Transverse colon (tissue), 4 donors: ENCODE results near the gene NOL11. TPM values are rescaled to one million over a fixed set of nuclear protein-coding genes. Genes with fewer than 3 reads are reported as not detected.
"Not testable (repeated sequence)": the region's sequence is repeated elsewhere in the genome, so short reads cannot be mapped to it uniquely, and the experiment has no call there.

Source experiments
- DNase-seq: peaks from one replicate; pipeline ENCODE4 v3.0.0-alpha.2; 2019
- H3K27ac ChIP-seq, 4 donors: fragments of 200-600 bp; sonication (generic); 2 replicates each; pipeline ENCODE4 v1.5.1; 2016 to 2018; ENCODE audit warnings: inconsistent platforms in 4 of 4
- H3K27me3 ChIP-seq: fragments of 200-600 bp; sonication (generic); 2 replicates; pipeline ENCODE4 v1.5.1; 2017; ENCODE audit warnings: inconsistent platforms
- H3K36me3 ChIP-seq, 4 donors: fragments of 200-600 bp; sonication (generic); 2 replicates each; pipeline ENCODE4 v1.5.1; 2017 to 2019; ENCODE audit warnings: inconsistent platforms in 4 of 4
- H3K4me1 ChIP-seq, 4 donors: fragments of 200-600 bp; sonication (generic); 2 replicates each; pipeline ENCODE4 v1.5.1; 2017 to 2020; ENCODE audit warnings: inconsistent platforms in 4 of 4
- H3K4me3 ChIP-seq, 4 donors: fragments of 200-600 bp; sonication (generic); 1 replicate in 1 of 4; 2 replicates in 3 of 4; pipeline versions ENCODE4 v1.5.1 to v1.6.1; 2017 to 2019; ENCODE audit warnings: inconsistent platforms in 4 of 4
- H3K9me3 ChIP-seq, 2 donors: fragments of 200-600 bp; sonication (generic); 2 replicates each; pipeline ENCODE4 v1.5.1; 2017 to 2019; ENCODE audit warnings: inconsistent platforms in 2 of 2
- CTCF ChIP-seq, 5 experiments: fragments of 200-600 bp in 3 of 5; fragments of 450-650 bp in 2 of 5; sonication (generic) in 3 of 5; IDR thresholded peaks; 1 replicate in 2 of 5; 2 replicates in 3 of 5; pipeline ENCODE4 v1.5.1; 2016 to 2017; ENCODE audit warnings: antibody characterized with exemption in 5 of 5, inconsistent platforms in 3 of 5, mild to moderate bottlenecking in 2 of 5, moderate library complexity in 1 of 5
- EP300 ChIP-seq: sonication (generic); formaldehyde crosslinking; IDR thresholded peaks from one replicate; pipeline ENCODE4 v1.6.1; 2017; ENCODE audit warnings: antibody characterized with exemption, low read depth
- POLR2A ChIP-seq: fragments of 450-650 bp; IDR thresholded peaks from one replicate; pipeline ENCODE4 v1.6.1; 2016; ENCODE audit warnings: antibody characterized with exemption, mild to moderate bottlenecking, moderate library complexity
- POLR2AphosphoS5 ChIP-seq, 3 donors: sonication (generic); formaldehyde crosslinking; IDR thresholded peaks; one replicate each; pipeline ENCODE4 v1.6.1; 2016; ENCODE audit warnings: antibody characterized with exemption in 3 of 3
- WGBS, 2 donors: methylation state at CpG; one replicate each; pipeline ENCODE4 v1.1.5; 2018; ENCODE audit warnings: low coverage in 1 of 2; 5-methylcytosine and 5-hydroxymethylcytosine counted together
- in situ Hi-C, 4 donors: fragments of 200-750 bp; cut with MboI; loops; one replicate each; pipeline versions ENCODE4 v1.15.0 to v1.15.1; 2017; ENCODE audit warnings: low sequenced_read_pairs in 3 of 4, low pct_ligation_motif_present in 1 of 4, low pct_unique_long_range_greater_than_20kb in 1 of 4
- intact Hi-C: fragments of 100-400 bp; cut with DNase I; formaldehyde crosslinking; loops from one replicate; pipeline ENCODE4 v1.15.1; 2023; ENCODE audit warnings: low total_unique reads
- total RNA-seq, 4 donors: library from RNA; depleted of rRNA; stranded (reverse); fragments of >200 nt; gene quantifications; one replicate each; pipeline ENCODE4 v1.1.0, GENCODE V29; 2016

Gene NOL11
- total RNA-seq, 4 donors from 2014 or later: 7.1 to 44.0 (median 27.1) TPM

- 52 to 57% methylated on average over 7 to 14 of the region's 14 CpGs for WGBS, 2 donors
- DNase-seq: peak; percentile 70
Measured at GRCh38 chr17:67746704-67747571, 29.2 kb downstream of the NOL11 start.

GRCh38 chr17:67747681-67748235, 30.0 kb downstream of the NOL11 start:
- Histone ChIP-seq H3K27me3 (no peaks in the 10 kb centered on the region), H3K9me3 (no peaks in the 10 kb centered on the region), H3K4me1 (peaks cover 0 to 21% (median 12%) of the 10 kb centered on the region in 4 donors), H3K4me3 (no peak overlapping the region), H3K27ac (peak overlapping the region in 2 of 4 donors; percentile 15 to 17), H3K36me3 (peaks cover 0 to 15% (median 6%) of the 10 kb centered on the region in 4 donors)
- in situ Hi-C loops: no loop called here
- intact Hi-C loops: no loop called here
- TF ChIP-seq EP300: no peak
- no peak for TF ChIP-seq POLR2A
- no peak for DNase-seq
- WGBS, 2 donors: 64 to 75% methylated on average over 2 of the region's 2 CpGs

More at GRCh38 chr17:67746704-67747571, 29.2 kb downstream of the NOL11 start:
- no peaks in the 10 kb centered on the region for H3K27me3 ChIP-seq
- peaks cover 0 to 19% (median 6%) of the 10 kb centered on the region in 4 donors for H3K36me3 ChIP-seq
- H3K9me3 ChIP-seq: no peaks in the 10 kb centered on the region
- intact Hi-C loops: no loop called here
- TF ChIP-seq POLR2AphosphoS5 (IDR thresholded peaks at IDR 0.05): no peak
- no peak for TF ChIP-seq CTCF (IDR thresholded peaks at IDR 0.05)
- no peak for TF ChIP-seq POLR2A
- no peak for TF ChIP-seq EP300
- in situ Hi-C loops: no loop called here
- H3K27ac ChIP-seq: peak overlapping the region; percentile 22 to 70 (median 64)
- no peak overlapping the region for H3K4me3 ChIP-seq
- H3K4me1 ChIP-seq: peaks cover 0 to 21% (median 12%) of the 10 kb centered on the region in 4 donors

GRCh38 chr17:67750067-67750466, 32.3 kb downstream of the NOL11 start:
- intact Hi-C loops (no loop called here), in situ Hi-C loops (no loop called here)
- H3K9me3 ChIP-seq: no peaks in the 10 kb centered on the region
- no peak for DNase-seq
- H3K4me1 ChIP-seq: peaks cover 0 to 21% (median 12%) of the 10 kb centered on the region in 4 donors
- 78 to 93% methylated on average over 3 to 4 of the region's 4 CpGs for WGBS, 2 donors
- H3K27me3 ChIP-seq: no peaks in the 10 kb centered on the region
- TF ChIP-seq EP300: no peak
- TF ChIP-seq CTCF (IDR thresholded peaks at IDR 0.05): no peak
- no peak for TF ChIP-seq POLR2AphosphoS5 (IDR thresholded peaks at IDR 0.05)
- no peak for TF ChIP-seq POLR2A
- no peak overlapping the region for H3K4me3 ChIP-seq
- no peaks in the 10 kb centered on the region for H3K36me3 ChIP-seq
- no peak overlapping the region for H3K27ac ChIP-seq

- in situ Hi-C loops (no loop called here), intact Hi-C loops (no loop called here)
- no peak overlapping the region for H3K4me3 ChIP-seq
- TF ChIP-seq POLR2A (no peak), EP300 (no peak), CTCF (IDR thresholded peaks at IDR 0.05) (no peak)
- no peaks in the 10 kb centered on the region for H3K36me3 ChIP-seq
- DNase-seq: no peak
- no peak overlapping the region for H3K27ac ChIP-seq
- H3K4me1 ChIP-seq: peaks cover 0 to 10% (median 5%) of the 10 kb centered on the region in 4 donors
- no peaks in the 10 kb centered on the region for H3K27me3 ChIP-seq
- no peaks in the 10 kb centered on the region for H3K9me3 ChIP-seq
- 88 to 93% methylated on average over 2 to 9 of the region's 9 CpGs for WGBS, 2 donors
Measured at GRCh38 chr17:67751101-67752074, 33.7 kb downstream of the NOL11 start.

GRCh38 chr17:67752160-67752559, 34.4 kb downstream of the NOL11 start:
- in situ Hi-C loops, H3K27ac ChIP-seq, intact Hi-C loops, H3K36me3 ChIP-seq, DNase-seq, H3K9me3 ChIP-seq, H3K4me1 ChIP-seq, H3K27me3 ChIP-seq, H3K4me3 ChIP-seq: not testable (repeated sequence)
- WGBS, 2 donors: 80 to 98% methylated on average over 3 of the region's 3 CpGs
